Bronchial epithelial cell (primary cell): ENCODE results near the gene EHBP1. TPM values are rescaled to one million over a fixed set of nuclear protein-coding genes. Genes with fewer than 3 reads are reported as not detected.
"Not testable (repeated sequence)": the region's sequence is repeated elsewhere in the genome, so short reads cannot be mapped to it uniquely, and the experiment has no call there.

Experiments
- DNase-seq: peaks from one replicate; pipeline ENCODE4 v3.0.0-alpha.2; 2010; ENCODE audit warnings: low read depth
- FAIRE-seq: peaks from 2 replicates; lab custom pipeline; 2011; peaks lifted over from hg19 to GRCh38; lab: Jason Lieb, UNC
- H3K27me3 ChIP-seq: 2 replicates; pipeline ENCODE4 v1.5.1; 2011; ENCODE audit warnings: low read length; ENCODE audit not compliant: control insufficient read depth, insufficient read depth
- H3K36me3 ChIP-seq: 2 replicates; pipeline ENCODE4 v1.5.1; 2011; ENCODE audit warnings: low read length; ENCODE audit not compliant: control insufficient read depth, insufficient read depth
- H3K4me3 ChIP-seq: 2 replicates; pipeline ENCODE4 v1.5.1; 2011; ENCODE audit warnings: mild to moderate bottlenecking, low read depth, low read length, control low read depth
- total RNA-seq: library from RNA; depleted of rRNA; stranded (reverse); fragments of >200 nt; gene quantifications from 2 replicates; pipeline ENCODE4 v1.2.1, GENCODE V29; 2014
- TF ChIP-seq, protein P1 (sequence below): IDR thresholded peaks from 2 replicates; pipeline ENCODE4 v1.5.1; 2011; ENCODE audit warnings: mild to moderate bottlenecking, moderate library complexity, low read length, control low read depth, inconsistent platforms; ENCODE audit not compliant: insufficient read depth, severe bottlenecking

EHBP1 gene
- total RNA-seq, 1 donor from 2014 or later, result 132 TPM

DNA sequence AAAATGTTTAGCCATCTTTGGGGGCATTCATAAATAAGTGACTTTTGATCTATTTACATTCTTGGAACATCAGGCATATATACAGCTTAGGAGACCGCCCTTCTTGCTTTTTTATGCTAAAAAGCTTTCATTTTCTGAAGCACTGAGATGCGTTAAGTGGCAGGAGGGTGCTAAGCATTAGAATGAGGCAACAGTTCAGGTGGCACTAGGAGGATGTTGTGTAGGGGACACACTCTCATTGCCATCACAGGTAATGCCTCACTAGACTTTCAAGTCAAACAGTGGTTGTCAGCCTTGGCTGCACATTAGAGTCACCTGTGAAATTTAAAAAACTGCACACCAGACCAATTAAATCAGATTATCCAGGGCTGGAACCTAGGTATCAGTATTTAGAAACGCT lies 39.1 kb downstream of the EHBP1 start:
- FAIRE-seq (no peak), DNase-seq (no peak)
- Histone ChIP-seq H3K4me3 (no peak overlapping the region), H3K36me3 (peaks cover 1% of the 10 kb centered on the region), H3K27me3 (no peaks in the 10 kb centered on the region)
- TF ChIP-seq, protein P1, sequence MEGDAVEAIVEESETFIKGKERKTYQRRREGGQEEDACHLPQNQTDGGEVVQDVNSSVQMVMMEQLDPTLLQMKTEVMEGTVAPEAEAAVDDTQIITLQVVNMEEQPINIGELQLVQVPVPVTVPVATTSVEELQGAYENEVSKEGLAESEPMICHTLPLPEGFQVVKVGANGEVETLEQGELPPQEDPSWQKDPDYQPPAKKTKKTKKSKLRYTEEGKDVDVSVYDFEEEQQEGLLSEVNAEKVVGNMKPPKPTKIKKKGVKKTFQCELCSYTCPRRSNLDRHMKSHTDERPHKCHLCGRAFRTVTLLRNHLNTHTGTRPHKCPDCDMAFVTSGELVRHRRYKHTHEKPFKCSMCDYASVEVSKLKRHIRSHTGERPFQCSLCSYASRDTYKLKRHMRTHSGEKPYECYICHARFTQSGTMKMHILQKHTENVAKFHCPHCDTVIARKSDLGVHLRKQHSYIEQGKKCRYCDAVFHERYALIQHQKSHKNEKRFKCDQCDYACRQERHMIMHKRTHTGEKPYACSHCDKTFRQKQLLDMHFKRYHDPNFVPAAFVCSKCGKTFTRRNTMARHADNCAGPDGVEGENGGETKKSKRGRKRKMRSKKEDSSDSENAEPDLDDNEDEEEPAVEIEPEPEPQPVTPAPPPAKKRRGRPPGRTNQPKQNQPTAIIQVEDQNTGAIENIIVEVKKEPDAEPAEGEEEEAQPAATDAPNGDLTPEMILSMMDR, result no peak

DNA sequence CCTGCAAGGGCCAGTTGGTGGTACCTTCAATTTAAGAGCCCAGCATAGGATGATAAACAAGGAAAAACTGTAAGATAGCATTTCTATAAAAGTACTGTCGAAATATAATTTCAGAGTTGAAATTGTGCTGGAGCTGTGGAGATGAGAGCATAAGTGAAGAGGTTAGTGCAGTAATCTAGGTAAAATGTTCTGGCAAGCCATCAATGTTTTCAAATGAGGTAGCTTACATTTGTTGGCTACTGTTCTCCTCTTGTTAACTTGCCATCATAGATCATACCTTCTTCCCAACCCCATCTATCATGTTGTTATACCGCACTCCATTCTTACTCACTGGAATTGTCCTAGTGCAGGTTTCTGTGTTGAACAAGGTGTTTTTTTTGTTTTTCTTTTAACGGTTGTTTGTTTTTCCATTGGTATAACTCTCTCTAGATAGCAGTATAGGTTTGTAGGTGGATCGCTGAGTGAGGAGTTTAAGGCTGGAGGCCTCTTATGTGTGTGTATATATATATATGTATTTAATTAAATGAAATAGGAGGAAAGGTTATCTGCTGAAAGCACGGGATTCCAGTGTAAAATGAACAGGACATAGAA lies 40.5 kb downstream of the EHBP1 start:
- TF ChIP-seq, protein P1, result no peak
- peaks cover 1% of the 10 kb centered on the region for H3K36me3 ChIP-seq
- no peak overlapping the region for H3K4me3 ChIP-seq
- no peak for DNase-seq
- H3K27me3 ChIP-seq, result no peaks in the 10 kb centered on the region
- no peak for FAIRE-seq

DNA sequence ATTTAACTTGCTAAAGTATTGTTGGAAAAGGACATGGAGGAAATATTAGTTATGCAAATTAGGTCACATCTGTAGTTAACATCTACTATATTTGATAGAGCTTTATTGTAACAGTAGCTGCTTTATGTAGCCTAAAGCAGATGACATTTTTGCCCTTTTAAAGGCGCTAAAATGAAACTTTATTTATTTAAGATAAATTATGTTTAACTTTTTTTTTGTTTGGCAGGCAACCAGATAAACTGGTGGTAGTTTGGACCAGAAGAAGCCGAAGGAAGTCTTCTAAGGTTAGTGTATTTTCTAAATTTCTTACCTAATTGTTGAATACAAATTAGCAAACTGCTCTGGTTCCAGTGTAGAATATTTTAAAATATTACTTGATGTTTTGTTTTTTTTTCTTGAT lies 41.7 kb downstream of the EHBP1 start:
- TF ChIP-seq, protein P1, result no peak
- DNase-seq, result no peak
- no peak overlapping the region for H3K4me3 ChIP-seq
- H3K27me3 ChIP-seq, result no peaks in the 10 kb centered on the region
- H3K36me3 ChIP-seq, result peaks cover 1% of the 10 kb centered on the region
- no peak for FAIRE-seq

- TF ChIP-seq, protein P1, result no peak
- no peak overlapping the region for H3K4me3 ChIP-seq
- no peak for DNase-seq
- H3K36me3 ChIP-seq, result peaks cover 1% of the 10 kb centered on the region
- no peaks in the 10 kb centered on the region for H3K27me3 ChIP-seq
- no peak for FAIRE-seq
These were observed 42.4 kb downstream of the EHBP1 start for GRCh38 chr2:62747876-62748275.

DNA sequence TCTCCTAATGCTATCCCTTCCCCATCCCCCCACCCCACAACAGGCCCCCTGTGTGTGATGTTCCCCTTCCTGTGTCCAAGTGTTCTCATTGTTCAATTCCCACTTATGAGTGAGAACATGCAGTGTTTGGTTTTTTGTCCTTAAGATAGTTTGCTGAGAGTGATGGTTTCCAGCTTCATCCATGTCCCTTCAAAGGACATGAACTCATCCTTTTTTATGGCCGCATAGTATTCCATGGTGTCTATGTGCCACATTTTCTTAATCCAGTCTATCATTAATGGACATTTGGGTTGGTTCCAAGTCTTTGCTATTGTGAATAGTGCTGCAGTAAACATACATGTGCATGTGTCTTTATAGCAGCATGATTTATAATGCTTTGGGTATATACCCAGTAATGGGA lies 43.6 kb downstream of the EHBP1 start:
- not testable (repeated sequence) for H3K4me3 ChIP-seq, FAIRE-seq, H3K27me3 ChIP-seq, H3K36me3 ChIP-seq, DNase-seq

- no peak for FAIRE-seq
These were observed 51.5 kb downstream of the EHBP1 start for GRCh38 chr2:62757029-62757428.

More at GRCh38 chr2:62757029-62757428, 51.5 kb downstream of the EHBP1 start:
- H3K4me3 ChIP-seq, result no peak overlapping the region
- TF ChIP-seq, protein P1, result no peak
- no peaks in the 10 kb centered on the region for H3K36me3 ChIP-seq
- no peak for DNase-seq
- no peaks in the 10 kb centered on the region for H3K27me3 ChIP-seq
